ENCODE measurements around the gene UHRF1. TPM values are rescaled to one million over a fixed set of nuclear protein-coding genes. Genes with fewer than 3 reads are reported as not detected.

Gene UHRF1
- total RNA-seq, 2 donors from 2014 or later: 6.3 to 48.5 TPM

GRCh38 chr19:4969772-4970531 lies 60.7 kb downstream of the UHRF1 start:
- Histone ChIP-seq H3K27me3 (no peaks in the 10 kb centered on the region), H3K9me3 (no peaks in the 10 kb centered on the region), H3K36me3 (no peaks in the 10 kb centered on the region), H3K4me3 (peak overlapping the region; percentile 59), H3K9ac (ENCODE audit: low read depth in 2 of 2, low read length in 2 of 2) (peak overlapping the region; percentile 66 to 81), H3K27ac (peak overlapping the region; percentile 7), H3K4me1 (peaks cover 11% of the 10 kb centered on the region)
- intact Hi-C loops (cut with DNase I): loop anchor here (5.0 kb wide), 1 partner anchor 98 kb away; no protein-coding TSS in a partner anchor
- TF ChIP-seq CTCF (IDR thresholded peaks at IDR 0.05): no peak
- DNase-seq: no peak

- Histone ChIP-seq H3K9me3 (no peaks in the 10 kb centered on the region), H3K9ac (ENCODE audit: low read depth in 2 of 2, low read length in 2 of 2) (peak overlapping the region; percentile 57 to 66), H3K27me3 (no peaks in the 10 kb centered on the region), H3K4me3 (peak overlapping the region; percentile 59), H3K36me3 (no peaks in the 10 kb centered on the region), H3K27ac (peak overlapping the region; percentile 7), H3K4me1 (peaks cover 11% of the 10 kb centered on the region)
- intact Hi-C loops (cut with DNase I): no loop called here
- no peak for TF ChIP-seq CTCF (IDR thresholded peaks at IDR 0.05)
- peak; percentile 49 for DNase-seq
Measured at GRCh38 chr19:4970558-4971423, 61.5 kb downstream of the UHRF1 start.

GRCh38 chr19:4971424-4971793 lies 62.1 kb downstream of the UHRF1 start:
- peak; percentile 76 for DNase-seq
- intact Hi-C loops (cut with DNase I): no loop called here
- Histone ChIP-seq H3K4me3 (peak overlapping the region; percentile 59), H3K4me1 (peaks cover 11% of the 10 kb centered on the region), H3K36me3 (no peaks in the 10 kb centered on the region), H3K9me3 (no peaks in the 10 kb centered on the region), H3K27me3 (no peaks in the 10 kb centered on the region), H3K27ac (no peak overlapping the region), H3K9ac (ENCODE audit: low read depth in 2 of 2, low read length in 2 of 2) (peak overlapping the region; percentile 57 to 66)
- TF ChIP-seq CTCF (IDR thresholded peaks at IDR 0.05): no peak

- H3K9me3 ChIP-seq: no peaks in the 10 kb centered on the region
- DNase-seq: no peak
- H3K36me3 ChIP-seq: no peaks in the 10 kb centered on the region
- intact Hi-C loops (cut with DNase I): no loop called here
- peaks cover 11% of the 10 kb centered on the region for H3K4me1 ChIP-seq
- no peak overlapping the region for H3K4me3 ChIP-seq
- H3K27ac ChIP-seq: no peak overlapping the region
- H3K9ac ChIP-seq (ENCODE audit: low read depth in 2 of 2, low read length in 2 of 2): no peak overlapping the region
- no peak for TF ChIP-seq CTCF (IDR thresholded peaks at IDR 0.05)
- no peaks in the 10 kb centered on the region for H3K27me3 ChIP-seq
Measured at GRCh38 chr19:4971816-4972495, 62.7 kb downstream of the UHRF1 start.

GRCh38 chr19:4972509-4973230 lies 63.4 kb downstream of the UHRF1 start:
- Histone ChIP-seq H3K27me3 (no peaks in the 10 kb centered on the region), H3K27ac (no peak overlapping the region), H3K9ac (ENCODE audit: low read depth in 2 of 2, low read length in 2 of 2) (peak overlapping the region in 1 of 2 donors; percentile 41), H3K36me3 (no peaks in the 10 kb centered on the region), H3K4me3 (no peak overlapping the region), H3K9me3 (no peaks in the 10 kb centered on the region), H3K4me1 (peaks cover 11% of the 10 kb centered on the region)
- no peak for TF ChIP-seq CTCF (IDR thresholded peaks at IDR 0.05)
- intact Hi-C loops (cut with DNase I): no loop called here
- no peak for DNase-seq

All from colonic mucosa (tissue), 4 donors.